Hepatocyte (in vitro differentiated cells): Measurements from ENCODE around the gene SART3. TPM values are rescaled to one million over a fixed set of nuclear protein-coding genes. Genes with fewer than 3 reads are reported as not detected.
A peak's percentile ranks its signal among the peaks of the same experiment; 100 is the strongest.

Source experiments
- DNase-seq: peaks from one replicate; pipeline ENCODE4 v3.0.0-alpha.2; 2016; ENCODE audit warnings: low spot score
- H2AFZ ChIP-seq: fragments of 200-600 bp; sonication (generic); 2 replicates; pipeline ENCODE4 v1.6.0; 2016; ENCODE audit warnings: antibody characterized with exemption, mild to moderate bottlenecking
- H3K27ac ChIP-seq: fragments of 200-600 bp; sonication (generic); 2 replicates; pipeline ENCODE4 v1.5.1; 2016; ENCODE audit warnings: mild to moderate bottlenecking
- H3K27me3 ChIP-seq: fragments of 200-600 bp; sonication (generic); 2 replicates; pipeline ENCODE4 v1.6.1; 2016
- H3K36me3 ChIP-seq: fragments of 200-600 bp; sonication (generic); replicated peaks from 2 replicates; pipeline ENCODE4 v1.5.1; 2016; ENCODE audit warnings: low read depth; ENCODE audit not compliant: insufficient read depth
- H3K4me1 ChIP-seq: fragments of 200-600 bp; sonication (generic); 2 replicates; pipeline ENCODE4 v1.5.1; 2016; ENCODE audit warnings: mild to moderate bottlenecking, moderate library complexity; ENCODE audit not compliant: insufficient read depth
- H3K4me2 ChIP-seq: fragments of 200-600 bp; sonication (generic); 2 replicates; pipeline ENCODE4 v1.6.0; 2016
- H3K4me3 ChIP-seq: fragments of 200-600 bp; sonication (generic); 2 replicates; pipeline ENCODE4 v1.5.1; 2016; ENCODE audit warnings: mild to moderate bottlenecking
- H3K79me2 ChIP-seq: fragments of 200-600 bp; sonication (generic); 2 replicates; pipeline ENCODE4 v1.6.0; 2017; ENCODE audit warnings: mild to moderate bottlenecking
- H3K9me2 ChIP-seq: fragments of 200-600 bp; sonication (generic); replicated peaks from 2 replicates; pipeline ENCODE4 v1.6.0; 2017; ENCODE audit warnings: mild to moderate bottlenecking; ENCODE audit not compliant: insufficient read depth
- H3K9me3 ChIP-seq: fragments of 200-600 bp; sonication (generic); 2 replicates; pipeline ENCODE4 v1.5.1; 2016; ENCODE audit warnings: low read depth, mild to moderate bottlenecking
- H4K20me1 ChIP-seq: fragments of 200-600 bp; sonication (generic); 2 replicates; pipeline ENCODE4 v1.6.0; 2016; ENCODE audit warnings: mild to moderate bottlenecking; ENCODE audit not compliant: insufficient read depth, poor library complexity, severe bottlenecking
- CTCF ChIP-seq: fragments of 200-600 bp; sonication (generic); IDR thresholded peaks from 2 replicates; pipeline ENCODE4 v1.5.1; 2016; ENCODE audit warnings: antibody characterized with exemption, mild to moderate bottlenecking; ENCODE audit not compliant: poor library complexity
- EZH2 ChIP-seq: fragments of 200-600 bp; sonication (generic); IDR thresholded peaks from 2 replicates; pipeline ENCODE4 v1.6.1; 2016; ENCODE audit warnings: antibody characterized with exemption, mild to moderate bottlenecking, borderline replicate concordance
- EZH2phosphoT487 ChIP-seq: fragments of 200-600 bp; sonication (generic); IDR thresholded peaks from one replicate; pipeline ENCODE4 v1.6.1; 2018; ENCODE audit warnings: antibody characterized with exemption, mild to moderate bottlenecking, low read depth, moderate library complexity; ENCODE audit not compliant: unreplicated experiment, severe bottlenecking
- WGBS: methylation state at CpG from one replicate; pipeline ENCODE4 v1.1.6; 2016; ENCODE audit warnings: low lambda C conversion rate; ENCODE audit errors: missing lambda C conversion rate; 5-methylcytosine and 5-hydroxymethylcytosine counted together
- polyA plus RNA-seq: library from polyadenylated mRNA; unstranded; fragments of >200 nt; fragmentation: Nextera tagmentation; extraction: Ambion mirVana; gene quantifications from 2 replicates; pipeline ENCODE4 v1.2.1, GENCODE V29; 2016
- total RNA-seq: library from RNA; depleted of rRNA; stranded (reverse); fragments of >200 nt; gene quantifications from 2 replicates; pipeline ENCODE4 v1.2.3, GENCODE V29; 2014

SART3 gene
- total and polyA plus RNA-seq, 2 experiments from 2014 or later = 25.0 to 60.4 TPM

- DNase-seq = no peak
- Histone ChIP-seq H3K9me2 (no peaks in the 10 kb centered on the region), H3K4me1 (peaks cover 4% of the 10 kb centered on the region), H3K4me2 (no peak overlapping the region), H3K36me3 (no peaks in the 10 kb centered on the region), H3K79me2 (no peaks in the 10 kb centered on the region), H3K27ac (peak overlapping the region; percentile 31), H3K4me3 (no peak overlapping the region), H3K27me3 (no peaks in the 10 kb centered on the region), H4K20me1 (no peaks in the 10 kb centered on the region), H2AFZ (no peak overlapping the region), H3K9me3 (no peaks in the 10 kb centered on the region)
- TF ChIP-seq CTCF = no peak
- no peak for TF ChIP-seq EZH2
- TF ChIP-seq EZH2phosphoT487 = no peak
- WGBS = 75% methylated on average over 8 of the region's 8 CpGs
Measured at GRCh38 chr12:108571609-108572165, 10.7 kb upstream of the SART3 start.

- TF ChIP-seq CTCF (peak; percentile 55), EZH2phosphoT487 (no peak)
- H3K27ac ChIP-seq = peak overlapping the region; percentile 63
Measured at GRCh38 chr12:108570743-108571608, 10.0 kb upstream of the SART3 start.

GRCh38 chr12:108568338-108569154 is 7.6 kb upstream of the SART3 start:
- Histone ChIP-seq H3K4me1 (peaks cover 9% of the 10 kb centered on the region), H3K9me3 (no peaks in the 10 kb centered on the region), H3K36me3 (no peaks in the 10 kb centered on the region), H2AFZ (no peak overlapping the region), H3K4me2 (no peak overlapping the region), H3K4me3 (no peak overlapping the region), H3K9me2 (no peaks in the 10 kb centered on the region), H3K79me2 (peaks cover 15% of the 10 kb centered on the region), H4K20me1 (no peaks in the 10 kb centered on the region), H3K27ac (peak overlapping the region; percentile 67), H3K27me3 (no peaks in the 10 kb centered on the region)
- no peak for DNase-seq
- 89% methylated on average over 10 of the region's 10 CpGs for WGBS
- no peak for TF ChIP-seq EZH2
- no peak for TF ChIP-seq EZH2phosphoT487

More at GRCh38 chr12:108570743-108571608, 10.0 kb upstream of the SART3 start:
- Histone ChIP-seq H4K20me1 (no peaks in the 10 kb centered on the region), H2AFZ (no peak overlapping the region), H3K79me2 (no peaks in the 10 kb centered on the region), H3K4me1 (peaks cover 4% of the 10 kb centered on the region), H3K27me3 (no peaks in the 10 kb centered on the region), H3K4me2 (no peak overlapping the region), H3K36me3 (no peaks in the 10 kb centered on the region), H3K4me3 (no peak overlapping the region), H3K9me3 (no peaks in the 10 kb centered on the region), H3K9me2 (no peaks in the 10 kb centered on the region)
- 64% methylated on average over 3 of the region's 3 CpGs for WGBS
- no peak for DNase-seq
